SK-N-SH (cell line): ENCODE results near the gene IL1RAP. TPM values are rescaled to one million over a fixed set of nuclear protein-coding genes. Genes with fewer than 3 reads are reported as not detected.

Experiments
- CTCF ChIA-PET: fragments of 300-600, 350-600 bp; formaldehyde crosslinking; extraction: SDS; loops from one replicate; lab custom pipeline; 2021; lab: Yijun Ruan, JAX
- POLR2A ChIA-PET: fragments of 350-600 bp; sonication (Branson Sonifier 250); formaldehyde crosslinking; extraction: SDS; loops from one replicate; lab custom pipeline; 2020; ENCODE audit warnings: antibody characterized with exemption, inconsistent platforms; lab: Yijun Ruan, JAX
- DNase-seq: peaks from one replicate; pipeline ENCODE4 v3.0.0; 2012
- H2AFZ ChIP-seq: fragments of 200-600 bp; sonication (generic); 2 replicates; pipeline ENCODE4 v1.8.1; 2016; ENCODE audit warnings: antibody characterized with exemption, mild to moderate bottlenecking, low read depth
- H3F3A ChIP-seq: fragments of 200-600 bp; sonication (generic); replicated peaks from 2 replicates; pipeline ENCODE3; 2016; ENCODE audit warnings: antibody characterized with exemption, mild to moderate bottlenecking; ENCODE audit not compliant: insufficient read depth
- H3K27ac ChIP-seq, 2 experiments: fragments of 200-500 bp in 1 of 2; fragments of 200-600 bp in 1 of 2; sonication (Bioruptor generic) in 1 of 2; sonication (generic), shearing (Covaris generic) in 1 of 2; 2 replicates each; pipeline versions ENCODE4 v1.5.1 to v1.6.1; 2014 to 2016; ENCODE audit warnings: low read depth in 2 of 2, inconsistent platforms in 1 of 2, low read length in 1 of 2, mild to moderate bottlenecking in 1 of 2, mixed read lengths in 1 of 2
- H3K27me3 ChIP-seq: fragments of 200-600 bp; sonication (generic), shearing (Covaris generic); 2 replicates; pipeline ENCODE4 v1.6.1; 2016; ENCODE audit warnings: mixed run types; ENCODE audit not compliant: insufficient read depth
- H3K36me3 ChIP-seq, 2 experiments: fragments of 200-500 bp in 1 of 2; fragments of 200-600 bp in 1 of 2; sonication (Bioruptor generic) in 1 of 2; sonication (generic) in 1 of 2; replicated peaks in 1 of 2; 2 replicates each; pipeline versions ENCODE3 to v1.5.1; 2014 to 2016; ENCODE audit warnings: low read length in 1 of 2, mild to moderate bottlenecking in 1 of 2; ENCODE audit not compliant: insufficient read depth in 2 of 2, control insufficient read depth in 1 of 2
- H3K4me1 ChIP-seq, 2 experiments: fragments of 200-500 bp in 1 of 2; fragments of 200-600 bp in 1 of 2; sonication (Bioruptor generic) in 1 of 2; sonication (generic), shearing (Covaris generic) in 1 of 2; 2 replicates each; pipeline versions ENCODE4 v1.5.1 to v1.6.1; 2014 to 2016; ENCODE audit warnings: low read depth in 1 of 2, low read length in 1 of 2, mixed run types in 1 of 2; ENCODE audit not compliant: insufficient read depth in 2 of 2, control insufficient read depth in 1 of 2
- H3K4me2 ChIP-seq: fragments of 200-600 bp; sonication (generic), shearing (Covaris generic); 2 replicates; pipeline ENCODE4 v1.6.1; 2017; ENCODE audit warnings: mixed run types
- H3K4me3 ChIP-seq, 2 experiments: fragments of 200-500 bp in 1 of 2; fragments of 200-600 bp in 1 of 2; sonication (Bioruptor generic) in 1 of 2; sonication (generic), shearing (Covaris generic) in 1 of 2; 2 replicates each; pipeline versions ENCODE4 v1.5.1 to v1.8.1; 2014 to 2016; ENCODE audit warnings: low read depth in 2 of 2, inconsistent platforms in 1 of 2, low read length in 1 of 2, mild to moderate bottlenecking in 1 of 2, mixed read lengths in 1 of 2, moderate library complexity in 1 of 2
- H3K79me2 ChIP-seq: fragments of 200-600 bp; sonication (generic); 2 replicates; pipeline ENCODE4 v1.8.1; 2017; ENCODE audit warnings: mild to moderate bottlenecking; ENCODE audit not compliant: insufficient read depth
- H3K9ac ChIP-seq: fragments of 200-600 bp; sonication (generic); 2 replicates; pipeline ENCODE4 v1.6.1; 2017; ENCODE audit warnings: mixed run types
- H3K9me2 ChIP-seq: fragments of 200-600 bp; sonication (generic); 2 replicates; pipeline ENCODE4 v1.6.1; 2017; ENCODE audit warnings: mixed run types
- H3K9me3 ChIP-seq: fragments of 200-600 bp; sonication (generic); 2 replicates; pipeline ENCODE4 v1.6.1; 2017; ENCODE audit warnings: mixed run types, mild to moderate bottlenecking, moderate library complexity
- H4K20me1 ChIP-seq: fragments of 200-600 bp; sonication (generic); 2 replicates; pipeline ENCODE4 v1.6.1; 2017; ENCODE audit warnings: mild to moderate bottlenecking, mixed run types; ENCODE audit not compliant: insufficient read depth
- GATA2 ChIP-seq: sonication (generic); formaldehyde crosslinking; IDR thresholded peaks from 2 replicates; pipeline ENCODE4 v1.5.0; 2020; ENCODE audit warnings: mild to moderate bottlenecking, missing genetic modification reagents
- MXI1 ChIP-seq: IDR thresholded peaks from 2 replicates; pipeline ENCODE4 v1.6.1; 2012; ENCODE audit warnings: mild to moderate bottlenecking, low read depth, low read length, improper control_type of control experiment
- NFIC ChIP-seq: IDR thresholded peaks from 2 replicates; pipeline ENCODE4 v1.4.0; 2012; ENCODE audit warnings: borderline replicate concordance
- NRF1 ChIP-seq: IDR thresholded peaks from 2 replicates; pipeline ENCODE4 v1.6.1; 2012; ENCODE audit warnings: low read depth, mild to moderate bottlenecking, low read length
- RAD21 ChIP-seq: IDR thresholded peaks from 2 replicates; pipeline ENCODE4 v1.6.1; 2012; ENCODE audit warnings: mild to moderate bottlenecking, low read length
- SMC3 ChIP-seq: IDR thresholded peaks from 2 replicates; pipeline ENCODE4 v1.6.1; 2012; ENCODE audit warnings: low read depth, low read length, improper control_type of control experiment
- TCF12 ChIP-seq: IDR thresholded peaks from 2 replicates; pipeline ENCODE4 v1.4.0; 2012
- YY1 ChIP-seq: IDR thresholded peaks from 2 replicates; pipeline ENCODE4 v1.4.0; 2012; ENCODE audit warnings: low read depth, mild to moderate bottlenecking
- WGBS: methylation state at CpG from one replicate; pipeline ENCODE4 v1.1.6; 2017; ENCODE audit warnings: low lambda C conversion rate; 5-methylcytosine and 5-hydroxymethylcytosine counted together
- polyA plus RNA-seq, 3 experiments: library from polyadenylated mRNA; depleted of rRNA; stranded (reverse); fragments of >200 nt; gene quantifications; 2 replicates each; pipeline ENCODE4 v1.2.3, GENCODE V29; 2012
- TF ChIP-seq, protein P1 (sequence below): fragments of 150-350 bp; IDR thresholded peaks from 2 replicates; pipeline ENCODE4 v1.6.1; 2017; ENCODE audit warnings: antibody characterized with exemption, low read length, low read depth, borderline replicate concordance
- TF ChIP-seq, protein P2 (sequence below): fragments of 200-600 bp; sonication (generic); IDR thresholded peaks from 2 replicates; pipeline ENCODE4 v1.6.1; 2017; ENCODE audit warnings: antibody characterized with exemption, mild to moderate bottlenecking, moderate library complexity
- TF ChIP-seq, protein P3 (sequence below): IDR thresholded peaks from 2 replicates; pipeline ENCODE4 v1.4.0; 2012; ENCODE audit warnings: low read depth, borderline replicate concordance
- TF ChIP-seq, protein P4 (sequence below): IDR thresholded peaks from 2 replicates; pipeline ENCODE4 v1.6.1; 2012; ENCODE audit warnings: mild to moderate bottlenecking, low read depth, low read length, moderate library complexity

The IL1RAP gene, protein sequence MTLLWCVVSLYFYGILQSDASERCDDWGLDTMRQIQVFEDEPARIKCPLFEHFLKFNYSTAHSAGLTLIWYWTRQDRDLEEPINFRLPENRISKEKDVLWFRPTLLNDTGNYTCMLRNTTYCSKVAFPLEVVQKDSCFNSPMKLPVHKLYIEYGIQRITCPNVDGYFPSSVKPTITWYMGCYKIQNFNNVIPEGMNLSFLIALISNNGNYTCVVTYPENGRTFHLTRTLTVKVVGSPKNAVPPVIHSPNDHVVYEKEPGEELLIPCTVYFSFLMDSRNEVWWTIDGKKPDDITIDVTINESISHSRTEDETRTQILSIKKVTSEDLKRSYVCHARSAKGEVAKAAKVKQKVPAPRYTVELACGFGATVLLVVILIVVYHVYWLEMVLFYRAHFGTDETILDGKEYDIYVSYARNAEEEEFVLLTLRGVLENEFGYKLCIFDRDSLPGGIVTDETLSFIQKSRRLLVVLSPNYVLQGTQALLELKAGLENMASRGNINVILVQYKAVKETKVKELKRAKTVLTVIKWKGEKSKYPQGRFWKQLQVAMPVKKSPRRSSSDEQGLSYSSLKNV
- 7.6 and 10.8 TPM in 2 replicates for polyA plus RNA-seq (2012; rRNA removed)
- polyA plus RNA-seq (2012; cell fraction: cytosol; rRNA removed): 8.2 and 8.7 TPM in 2 replicates
- polyA plus RNA-seq (2012; cell fraction: nucleus; rRNA removed): 3.6 and 10.1 TPM in 2 replicates

DNA sequence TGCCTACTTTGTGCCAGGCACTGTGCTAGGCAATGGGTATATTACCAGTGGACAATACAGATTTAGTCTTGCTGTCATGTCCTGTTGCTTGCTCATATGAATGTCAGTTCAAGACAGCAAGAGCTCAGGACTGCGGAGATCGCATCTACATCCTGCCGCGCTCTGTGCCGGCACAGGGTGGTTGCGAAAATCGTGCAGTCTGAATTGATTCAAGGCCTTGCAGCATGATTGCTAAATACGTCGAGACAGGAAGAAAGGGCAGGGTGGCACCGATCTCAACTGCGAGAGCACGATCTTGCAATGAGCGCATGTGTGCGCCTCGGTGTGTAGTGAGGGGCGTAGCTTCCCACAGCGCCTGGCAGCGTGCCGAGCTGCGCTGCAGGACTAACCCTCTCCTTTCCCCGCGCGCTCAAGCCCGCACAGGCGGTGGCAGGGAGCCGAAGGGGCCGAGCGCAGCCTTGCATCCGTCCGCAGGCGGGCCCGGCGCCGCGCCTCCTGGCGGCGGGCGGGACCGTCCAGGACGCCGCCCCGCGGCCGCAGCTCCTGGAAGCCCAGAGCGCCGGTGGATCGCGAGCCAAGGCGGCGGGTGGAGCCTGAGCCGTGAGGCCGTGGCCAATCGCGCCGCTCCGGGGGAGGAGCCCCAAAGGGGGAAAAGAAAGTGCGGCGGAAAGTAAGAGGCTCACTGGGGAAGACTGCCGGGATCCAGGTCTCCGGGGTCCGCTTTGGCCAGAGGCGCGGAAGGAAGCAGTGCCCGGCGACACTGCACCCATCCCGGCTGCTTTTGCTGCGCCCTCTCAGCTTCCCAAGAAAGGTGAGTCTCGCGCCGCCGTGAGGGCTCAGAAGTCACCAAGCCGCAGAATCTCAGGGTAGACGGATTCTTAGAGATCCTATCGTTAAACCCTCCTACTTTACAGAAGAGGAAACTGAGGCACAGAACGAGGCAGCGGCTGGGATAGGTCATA, at the start of gene IL1RAP:
Gene IL1RAP, plus strand, starts transcription at position 677 of the 962 bp plus-strand sequence. CDS start 50,205 bp downstream, outside the sequence.
- WGBS: 5% methylated on average over 11 of the region's 76 CpGs
- Histone ChIP-seq H3K9me2 (no peaks in the 10 kb centered on the region), H3K36me3 (no peaks in the 10 kb centered on the region), H3K4me1 (peaks cover 4 to 18% of the 10 kb centered on the region in 2 experiments; a peak in 2 of 4 replicates), H3K9ac (peak within 1 kb of the TSS; percentile 64), H3F3A (peaks cover 5% of the 10 kb centered on the region), H3K79me2 (0 out of 2 replicates have a peak, but pooled peaks cover 7% of the 10 kb centered on the region), H4K20me1 (no peaks in the 10 kb centered on the region), H3K4me2 (peak within 1 kb of the TSS; percentile 92), H3K4me3 (peak within 1 kb of the TSS; percentile 75 to 91), H3K9me3 (no peaks in the 10 kb centered on the region), H2AFZ (peak within 1 kb of the TSS; percentile 93), H3K27ac (peak within 1 kb of the TSS in 1 of 2 experiments; percentile 62; a peak in 1 of 4 replicates), H3K27me3 (no peaks in the 10 kb centered on the region)
- TF ChIP-seq, protein P1, sequence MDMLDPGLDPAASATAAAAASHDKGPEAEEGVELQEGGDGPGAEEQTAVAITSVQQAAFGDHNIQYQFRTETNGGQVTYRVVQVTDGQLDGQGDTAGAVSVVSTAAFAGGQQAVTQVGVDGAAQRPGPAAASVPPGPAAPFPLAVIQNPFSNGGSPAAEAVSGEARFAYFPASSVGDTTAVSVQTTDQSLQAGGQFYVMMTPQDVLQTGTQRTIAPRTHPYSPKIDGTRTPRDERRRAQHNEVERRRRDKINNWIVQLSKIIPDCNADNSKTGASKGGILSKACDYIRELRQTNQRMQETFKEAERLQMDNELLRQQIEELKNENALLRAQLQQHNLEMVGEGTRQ: no peak
- TF ChIP-seq RAD21 (no peak), YY1 (no peak), GATA2 (no peak), SMC3 (peak; percentile 29; the same call in 1 of the 2 replicates), TCF12 (no peak), NFIC (0 out of 2 replicates have a peak, but pooled peaks have one; percentile 38), NRF1 (0 out of 2 replicates have a peak, but pooled peaks have one; percentile 13), MXI1 (0 out of 2 replicates have a peak, but pooled peaks have one; percentile 33)
- TF ChIP-seq, protein P2, sequence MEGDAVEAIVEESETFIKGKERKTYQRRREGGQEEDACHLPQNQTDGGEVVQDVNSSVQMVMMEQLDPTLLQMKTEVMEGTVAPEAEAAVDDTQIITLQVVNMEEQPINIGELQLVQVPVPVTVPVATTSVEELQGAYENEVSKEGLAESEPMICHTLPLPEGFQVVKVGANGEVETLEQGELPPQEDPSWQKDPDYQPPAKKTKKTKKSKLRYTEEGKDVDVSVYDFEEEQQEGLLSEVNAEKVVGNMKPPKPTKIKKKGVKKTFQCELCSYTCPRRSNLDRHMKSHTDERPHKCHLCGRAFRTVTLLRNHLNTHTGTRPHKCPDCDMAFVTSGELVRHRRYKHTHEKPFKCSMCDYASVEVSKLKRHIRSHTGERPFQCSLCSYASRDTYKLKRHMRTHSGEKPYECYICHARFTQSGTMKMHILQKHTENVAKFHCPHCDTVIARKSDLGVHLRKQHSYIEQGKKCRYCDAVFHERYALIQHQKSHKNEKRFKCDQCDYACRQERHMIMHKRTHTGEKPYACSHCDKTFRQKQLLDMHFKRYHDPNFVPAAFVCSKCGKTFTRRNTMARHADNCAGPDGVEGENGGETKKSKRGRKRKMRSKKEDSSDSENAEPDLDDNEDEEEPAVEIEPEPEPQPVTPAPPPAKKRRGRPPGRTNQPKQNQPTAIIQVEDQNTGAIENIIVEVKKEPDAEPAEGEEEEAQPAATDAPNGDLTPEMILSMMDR: peak; percentile 59
- TF ChIP-seq, protein P3, sequence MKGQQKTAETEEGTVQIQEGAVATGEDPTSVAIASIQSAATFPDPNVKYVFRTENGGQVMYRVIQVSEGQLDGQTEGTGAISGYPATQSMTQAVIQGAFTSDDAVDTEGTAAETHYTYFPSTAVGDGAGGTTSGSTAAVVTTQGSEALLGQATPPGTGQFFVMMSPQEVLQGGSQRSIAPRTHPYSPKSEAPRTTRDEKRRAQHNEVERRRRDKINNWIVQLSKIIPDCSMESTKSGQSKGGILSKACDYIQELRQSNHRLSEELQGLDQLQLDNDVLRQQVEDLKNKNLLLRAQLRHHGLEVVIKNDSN: no peak
- TF ChIP-seq, protein P4, sequence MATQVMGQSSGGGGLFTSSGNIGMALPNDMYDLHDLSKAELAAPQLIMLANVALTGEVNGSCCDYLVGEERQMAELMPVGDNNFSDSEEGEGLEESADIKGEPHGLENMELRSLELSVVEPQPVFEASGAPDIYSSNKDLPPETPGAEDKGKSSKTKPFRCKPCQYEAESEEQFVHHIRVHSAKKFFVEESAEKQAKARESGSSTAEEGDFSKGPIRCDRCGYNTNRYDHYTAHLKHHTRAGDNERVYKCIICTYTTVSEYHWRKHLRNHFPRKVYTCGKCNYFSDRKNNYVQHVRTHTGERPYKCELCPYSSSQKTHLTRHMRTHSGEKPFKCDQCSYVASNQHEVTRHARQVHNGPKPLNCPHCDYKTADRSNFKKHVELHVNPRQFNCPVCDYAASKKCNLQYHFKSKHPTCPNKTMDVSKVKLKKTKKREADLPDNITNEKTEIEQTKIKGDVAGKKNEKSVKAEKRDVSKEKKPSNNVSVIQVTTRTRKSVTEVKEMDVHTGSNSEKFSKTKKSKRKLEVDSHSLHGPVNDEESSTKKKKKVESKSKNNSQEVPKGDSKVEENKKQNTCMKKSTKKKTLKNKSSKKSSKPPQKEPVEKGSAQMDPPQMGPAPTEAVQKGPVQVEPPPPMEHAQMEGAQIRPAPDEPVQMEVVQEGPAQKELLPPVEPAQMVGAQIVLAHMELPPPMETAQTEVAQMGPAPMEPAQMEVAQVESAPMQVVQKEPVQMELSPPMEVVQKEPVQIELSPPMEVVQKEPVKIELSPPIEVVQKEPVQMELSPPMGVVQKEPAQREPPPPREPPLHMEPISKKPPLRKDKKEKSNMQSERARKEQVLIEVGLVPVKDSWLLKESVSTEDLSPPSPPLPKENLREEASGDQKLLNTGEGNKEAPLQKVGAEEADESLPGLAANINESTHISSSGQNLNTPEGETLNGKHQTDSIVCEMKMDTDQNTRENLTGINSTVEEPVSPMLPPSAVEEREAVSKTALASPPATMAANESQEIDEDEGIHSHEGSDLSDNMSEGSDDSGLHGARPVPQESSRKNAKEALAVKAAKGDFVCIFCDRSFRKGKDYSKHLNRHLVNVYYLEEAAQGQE: no peak
- peak; percentile 88 for DNase-seq
- ChIA-PET CTCF (interaction anchor here (0.6 to 1.3 kb wide), 3 partner anchors 16 to 26 kb away, joined by 3 to 4 read pairs (median 4); no protein-coding TSS in a partner anchor), POLR2A (no interaction called here)
